GM12801 (cell line): ENCODE measurements around the gene KRABD2.

ENCODE experiments used
- TF ChIP-seq, protein P1 (sequence below): IDR thresholded peaks from one replicate; pipeline ENCODE4 v1.5.1; 2011; ENCODE audit warnings: control low read depth; ENCODE audit not compliant: insufficient read length; ENCODE audit errors: extremely low read depth

The KRABD2 gene

DNA sequence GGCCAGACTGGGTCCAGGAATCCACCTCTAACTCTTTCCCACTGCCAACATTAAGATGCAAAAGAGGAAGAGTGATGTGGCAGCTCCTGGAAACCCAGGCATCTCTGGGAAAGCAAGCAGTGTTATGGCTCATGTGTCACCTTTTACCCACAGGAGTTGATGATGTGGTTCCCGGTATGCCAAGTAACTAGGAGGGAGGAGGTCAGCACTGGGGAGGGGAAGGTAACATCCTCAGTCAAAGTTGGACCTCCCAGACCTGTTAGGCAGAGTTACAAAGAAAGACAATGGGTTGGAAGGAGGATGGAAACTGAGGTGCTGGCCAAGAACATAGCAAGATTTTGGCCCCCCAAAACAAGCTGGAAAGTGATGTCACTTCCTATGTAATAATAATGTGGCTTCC is 11.4 kb downstream of the KRABD2 start:
- TF ChIP-seq, protein P1, sequence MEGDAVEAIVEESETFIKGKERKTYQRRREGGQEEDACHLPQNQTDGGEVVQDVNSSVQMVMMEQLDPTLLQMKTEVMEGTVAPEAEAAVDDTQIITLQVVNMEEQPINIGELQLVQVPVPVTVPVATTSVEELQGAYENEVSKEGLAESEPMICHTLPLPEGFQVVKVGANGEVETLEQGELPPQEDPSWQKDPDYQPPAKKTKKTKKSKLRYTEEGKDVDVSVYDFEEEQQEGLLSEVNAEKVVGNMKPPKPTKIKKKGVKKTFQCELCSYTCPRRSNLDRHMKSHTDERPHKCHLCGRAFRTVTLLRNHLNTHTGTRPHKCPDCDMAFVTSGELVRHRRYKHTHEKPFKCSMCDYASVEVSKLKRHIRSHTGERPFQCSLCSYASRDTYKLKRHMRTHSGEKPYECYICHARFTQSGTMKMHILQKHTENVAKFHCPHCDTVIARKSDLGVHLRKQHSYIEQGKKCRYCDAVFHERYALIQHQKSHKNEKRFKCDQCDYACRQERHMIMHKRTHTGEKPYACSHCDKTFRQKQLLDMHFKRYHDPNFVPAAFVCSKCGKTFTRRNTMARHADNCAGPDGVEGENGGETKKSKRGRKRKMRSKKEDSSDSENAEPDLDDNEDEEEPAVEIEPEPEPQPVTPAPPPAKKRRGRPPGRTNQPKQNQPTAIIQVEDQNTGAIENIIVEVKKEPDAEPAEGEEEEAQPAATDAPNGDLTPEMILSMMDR, result no peak

GRCh38 chr17:8362651-8363332 is 13.7 kb downstream of the KRABD2 start:
- TF ChIP-seq, protein P1, result no peak

DNA sequence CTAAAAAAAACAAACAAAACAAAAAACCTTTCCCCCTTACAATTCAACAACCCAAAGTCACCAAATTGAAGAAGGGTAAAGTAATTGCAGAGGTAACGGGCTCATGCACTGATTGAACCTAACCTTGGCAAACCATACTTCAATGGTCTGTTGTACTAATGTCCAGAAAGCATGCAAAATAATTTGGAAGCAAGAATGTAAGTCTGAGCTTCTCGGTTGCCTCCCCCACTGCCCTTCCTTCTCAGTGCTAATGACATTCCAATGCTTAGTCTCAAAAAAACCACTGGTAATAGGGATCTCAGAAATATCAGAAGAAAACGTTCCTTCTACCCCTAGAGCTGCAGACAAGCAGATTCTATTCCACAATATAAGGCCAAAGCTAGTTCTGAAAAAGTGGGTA is 15.8 kb downstream of the KRABD2 start:
- TF ChIP-seq, protein P1, result no peak

- TF ChIP-seq, protein P1, result no peak
Observed at GRCh38 chr17:8360260-8360659, 16.2 kb downstream of the KRABD2 start.

DNA sequence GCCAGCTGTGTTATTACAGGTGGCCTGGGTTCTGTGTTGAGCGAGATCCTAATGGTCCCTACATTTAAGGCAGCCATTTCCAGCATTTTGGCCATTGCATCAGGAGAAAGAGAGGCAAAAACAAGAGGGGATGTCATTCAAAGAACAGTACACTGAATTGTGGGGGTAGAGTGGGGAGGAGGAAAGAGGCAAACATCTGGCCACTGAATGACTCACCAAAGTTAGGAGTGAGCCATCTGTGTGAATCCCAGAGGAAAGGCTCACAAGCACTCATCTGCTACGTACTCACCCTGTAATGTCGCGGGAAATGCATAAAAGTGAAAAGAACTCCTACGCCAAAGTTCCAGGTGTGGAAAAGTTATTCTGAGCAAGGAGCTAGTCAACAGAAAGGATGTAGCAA is 16.7 kb downstream of the KRABD2 start:
- TF ChIP-seq, protein P1, result no peak

DNA sequence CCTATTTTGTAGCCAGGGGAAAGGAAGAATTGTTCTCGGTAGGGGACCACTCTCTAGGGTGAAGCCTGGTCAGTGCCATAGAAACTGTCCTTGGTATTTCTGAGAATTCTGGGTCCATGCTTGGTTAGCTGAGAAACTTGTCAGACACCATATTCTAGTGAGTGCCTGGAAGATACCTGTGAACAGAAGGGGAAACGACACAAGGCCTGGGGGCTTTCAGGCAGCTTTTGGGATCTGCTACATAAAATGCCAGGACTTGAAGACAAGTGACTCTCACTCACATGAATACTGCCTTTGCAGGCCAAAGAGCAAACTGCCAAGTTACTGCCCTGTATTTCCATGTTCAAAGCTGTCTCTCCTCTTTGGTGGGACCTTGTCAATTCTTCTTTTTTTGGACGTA is 18.6 kb downstream of the KRABD2 start:
- TF ChIP-seq, protein P1, result no peak

DNA sequence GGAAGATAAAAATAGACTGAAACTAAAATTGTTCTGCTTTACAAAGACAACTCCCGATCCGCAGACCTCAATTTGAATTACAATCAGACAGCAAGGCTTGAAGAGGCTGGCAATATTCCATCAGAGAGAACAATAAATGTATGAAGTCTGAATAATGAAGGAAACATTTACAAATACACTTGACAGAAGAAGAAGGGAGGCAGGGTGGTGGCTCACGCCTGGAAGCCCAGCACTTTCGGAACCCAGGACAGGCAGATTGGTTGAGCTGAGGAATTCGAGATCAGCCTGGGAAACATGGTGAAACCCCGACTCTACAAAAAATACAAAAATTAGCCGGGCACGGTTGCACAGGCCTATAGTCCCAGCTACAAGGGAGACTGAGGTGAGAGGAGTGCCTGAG is 22.3 kb downstream of the KRABD2 start:
- TF ChIP-seq, protein P1, result no peak
